C1 segment of cervical spinal cord (tissue), 14 donors: Measurements from ENCODE around the gene GRB10.

Source experiments
- DNase-seq, 14 donors: peaks; one replicate each; lab custom pipeline; 2025; lab: John Stamatoyannopoulos, UW

The GRB10 gene

DNA sequence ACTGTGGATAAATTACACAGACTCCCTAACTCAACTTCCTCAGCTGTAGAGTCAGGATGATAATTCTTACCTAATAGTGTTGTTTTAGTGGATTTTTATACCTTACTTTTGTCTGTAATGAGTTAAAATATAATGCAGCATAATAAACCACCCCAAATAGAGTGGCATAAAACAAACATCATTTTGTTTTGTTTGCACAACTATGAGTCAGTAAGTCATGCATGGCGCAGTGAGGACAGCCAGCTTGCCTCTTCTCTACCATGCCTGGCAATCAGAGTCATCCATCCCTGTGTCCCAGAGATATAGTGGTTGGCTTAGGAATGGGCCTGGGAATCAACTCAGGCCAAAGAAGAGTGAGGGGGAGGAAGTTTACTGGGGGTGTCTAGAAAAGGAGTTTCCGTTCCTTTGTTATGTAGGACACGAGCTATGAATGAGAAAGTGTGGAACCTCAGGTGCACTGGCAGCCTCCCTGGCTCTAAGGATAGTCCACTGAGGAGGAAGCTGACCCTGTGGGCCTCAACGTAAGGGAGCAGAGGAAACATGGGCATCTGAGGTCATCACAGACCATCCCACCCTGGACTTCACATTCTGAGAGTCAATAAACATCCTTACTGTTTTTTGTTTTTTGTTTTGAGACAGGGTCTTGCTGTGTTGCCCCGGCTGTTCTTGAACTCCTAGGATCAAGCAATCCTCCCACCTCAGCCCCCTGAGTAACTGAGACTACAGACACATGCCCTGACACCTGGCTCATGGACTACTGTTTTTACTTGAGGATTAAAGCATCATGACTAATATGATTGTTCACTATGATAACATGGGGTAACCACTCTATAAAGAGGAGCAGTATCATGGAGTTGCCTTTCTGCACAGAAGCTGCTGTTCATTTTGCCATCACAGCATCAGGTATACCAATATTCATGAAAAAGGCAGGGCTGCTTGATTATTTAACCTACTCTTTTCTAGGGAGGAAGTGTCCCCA, 21.0 kb upstream of the GRB10 start:
- DNase-seq = no peak

DNA sequence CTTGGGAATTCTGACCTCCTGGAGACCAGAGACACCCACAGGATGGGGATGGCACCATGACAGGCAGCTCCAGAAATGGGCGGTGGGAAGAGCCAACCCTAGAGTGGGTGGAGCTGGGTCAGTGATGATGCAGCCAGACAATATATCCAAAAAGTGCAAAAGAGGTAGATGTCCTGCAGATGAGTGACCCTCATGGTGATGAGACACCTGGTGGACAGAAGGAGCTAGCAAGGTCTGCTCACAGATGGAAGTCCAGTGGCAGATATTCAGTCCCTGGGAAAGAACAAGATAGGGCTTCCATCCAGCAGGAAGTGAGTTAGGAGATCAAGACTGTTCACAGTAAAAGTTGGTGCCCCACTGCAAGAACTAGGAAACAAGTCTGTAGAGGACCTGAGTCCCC, 19.2 kb upstream of the GRB10 start:
- no peak for DNase-seq

DNA sequence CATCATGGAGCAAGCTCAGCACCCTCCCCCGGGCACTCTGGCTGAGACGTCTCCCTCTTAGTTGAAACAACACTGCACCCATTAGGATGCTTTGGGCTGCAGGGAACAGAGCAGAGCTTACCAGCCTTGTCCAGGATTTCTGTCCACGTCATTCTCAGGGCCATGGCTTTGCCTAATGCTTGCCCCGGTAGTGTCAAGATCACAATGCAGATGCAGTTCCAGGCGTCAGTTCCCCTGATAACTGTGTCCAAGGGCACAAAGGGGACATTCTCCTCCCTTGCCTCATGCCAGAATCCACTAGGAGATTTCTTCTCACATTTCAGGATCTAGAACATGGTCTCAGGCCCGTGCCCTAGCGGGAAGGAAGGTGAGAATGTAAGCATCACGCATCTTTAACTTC, 17.2 kb upstream of the GRB10 start:
- no peak for DNase-seq

DNA sequence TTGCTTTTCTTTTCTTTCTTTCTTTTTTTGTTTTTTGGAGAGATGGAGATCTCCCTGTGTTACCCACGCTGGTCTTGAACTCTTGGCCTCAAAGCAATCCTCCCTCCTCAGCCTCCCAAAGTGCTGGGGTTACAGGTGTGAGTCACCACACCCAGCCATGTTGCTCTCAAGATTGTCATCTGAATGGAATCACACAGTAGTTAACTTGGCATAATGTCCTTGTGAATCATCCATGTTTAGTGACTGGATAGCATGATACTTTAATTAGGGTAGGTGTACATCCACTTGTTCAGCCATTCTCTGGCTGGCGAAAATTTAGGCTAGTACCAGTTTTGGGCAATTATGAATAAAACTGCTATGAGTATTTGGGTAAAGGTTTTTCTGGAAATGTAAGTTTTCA, 15.4 kb upstream of the GRB10 start:
- no peak for DNase-seq

DNA sequence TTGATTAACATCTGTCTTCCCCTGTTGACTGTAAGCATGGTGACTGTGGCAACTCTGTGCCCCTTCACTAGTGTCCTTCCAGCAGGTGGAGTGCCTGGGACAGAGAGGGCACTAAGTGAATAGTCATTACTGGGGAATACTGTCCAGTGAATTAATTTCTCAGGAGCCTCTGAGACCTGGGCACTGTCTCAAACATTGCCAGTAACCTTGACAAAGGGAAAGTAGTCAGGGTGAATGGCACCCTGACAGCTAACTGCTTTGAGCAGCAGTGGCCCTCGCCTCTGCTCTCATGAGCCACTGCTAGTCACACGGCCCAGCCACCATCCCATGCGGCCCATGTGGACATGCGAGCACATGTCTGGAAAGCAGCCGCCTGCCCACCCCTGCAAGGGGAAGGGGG, 13.1 kb upstream of the GRB10 start:
- DNase-seq = no peak

DNA sequence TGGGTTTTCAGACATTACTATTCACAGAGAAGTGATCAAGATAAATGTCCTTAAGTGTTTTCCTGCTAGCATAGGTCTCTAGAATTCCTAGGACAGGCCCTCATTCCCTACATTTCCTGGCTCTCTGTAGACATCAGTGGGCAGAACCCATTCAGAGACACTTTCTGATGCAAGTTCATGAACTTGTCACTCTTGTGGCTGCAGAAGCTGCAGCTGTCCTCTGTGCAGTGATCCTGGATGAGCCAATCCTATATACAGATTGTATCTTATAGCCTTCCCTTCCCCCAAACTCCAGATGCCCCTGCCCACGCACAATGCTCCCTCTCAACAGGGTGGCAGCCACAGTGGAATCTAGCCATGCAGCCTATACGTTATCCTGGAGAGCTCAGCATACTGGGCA, 12.6 kb upstream of the GRB10 start:
- no peak for DNase-seq

DNA sequence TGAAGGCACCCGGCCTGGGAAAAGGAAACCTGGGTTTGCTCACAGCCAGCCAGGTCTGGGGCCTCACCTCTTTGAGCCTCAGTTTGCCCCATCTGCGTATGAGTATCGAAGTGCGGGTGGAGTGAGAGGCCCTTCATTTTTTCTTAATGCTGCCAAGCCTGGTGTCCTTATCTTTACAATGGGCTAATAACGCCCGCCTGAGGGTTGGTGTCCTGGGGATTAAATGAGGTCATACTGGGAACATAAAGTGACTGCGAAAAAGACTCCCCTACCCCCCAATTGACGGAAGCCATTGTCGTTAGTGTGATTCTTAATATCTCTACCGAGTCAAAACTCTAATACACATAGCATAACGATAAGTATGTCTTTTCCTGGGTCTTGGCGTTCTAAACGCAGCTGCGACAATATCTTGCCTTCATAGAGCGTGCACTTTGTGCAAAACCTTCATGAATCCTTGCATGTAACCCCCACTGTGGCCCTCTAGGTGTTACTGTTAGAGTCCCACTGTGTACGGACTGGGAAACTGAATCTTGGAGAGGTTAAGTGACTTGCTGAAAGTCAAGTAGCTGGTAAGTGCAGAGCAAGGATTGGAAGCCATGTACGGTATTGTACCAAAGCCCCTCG, 11.4 kb upstream of the GRB10 start:
- no peak for DNase-seq

DNA sequence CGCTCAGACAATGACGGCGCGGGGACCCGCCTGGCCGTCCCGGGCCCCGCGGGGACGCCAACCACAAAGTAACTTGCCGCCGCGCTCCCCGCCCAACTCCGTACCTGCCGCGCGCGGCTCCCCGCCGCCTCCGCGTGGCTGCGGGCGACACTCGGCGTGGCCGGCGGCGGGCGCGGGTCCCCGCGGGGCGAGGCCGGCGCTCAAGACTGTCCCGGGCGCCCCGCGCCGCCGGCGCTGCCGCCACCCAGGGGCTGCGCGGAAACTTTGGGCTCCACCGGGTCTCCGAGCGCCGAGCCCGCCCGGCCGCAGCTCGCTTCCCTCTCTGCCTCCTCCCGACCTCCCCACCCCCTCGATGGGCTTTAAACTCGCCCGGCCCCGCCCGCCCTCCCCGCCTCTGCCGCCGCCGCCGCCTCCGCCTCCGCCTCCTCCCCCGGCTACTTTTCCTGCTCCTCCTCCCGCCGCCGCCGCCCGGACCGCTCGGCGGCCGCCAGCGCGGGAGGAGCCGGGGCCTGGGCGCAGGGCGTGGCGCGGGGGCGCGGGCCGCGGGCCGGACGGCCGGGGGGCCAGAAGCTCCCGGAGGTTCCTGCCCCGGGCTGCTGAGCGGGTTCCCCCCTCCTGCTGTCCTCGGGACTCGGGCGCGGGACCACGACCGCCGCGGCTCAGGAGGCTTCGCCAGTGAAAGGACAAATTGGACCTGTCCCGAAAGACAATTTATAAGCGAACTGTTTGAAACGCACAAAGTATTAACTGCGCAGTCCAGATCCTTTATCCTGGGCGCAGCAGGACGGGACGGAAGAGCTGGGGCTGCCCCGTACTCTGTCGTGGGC, 10.6 kb upstream of the GRB10 start:
- peak in 5 of 14 donors; percentile 20 to 54 (median 38) for DNase-seq

DNA sequence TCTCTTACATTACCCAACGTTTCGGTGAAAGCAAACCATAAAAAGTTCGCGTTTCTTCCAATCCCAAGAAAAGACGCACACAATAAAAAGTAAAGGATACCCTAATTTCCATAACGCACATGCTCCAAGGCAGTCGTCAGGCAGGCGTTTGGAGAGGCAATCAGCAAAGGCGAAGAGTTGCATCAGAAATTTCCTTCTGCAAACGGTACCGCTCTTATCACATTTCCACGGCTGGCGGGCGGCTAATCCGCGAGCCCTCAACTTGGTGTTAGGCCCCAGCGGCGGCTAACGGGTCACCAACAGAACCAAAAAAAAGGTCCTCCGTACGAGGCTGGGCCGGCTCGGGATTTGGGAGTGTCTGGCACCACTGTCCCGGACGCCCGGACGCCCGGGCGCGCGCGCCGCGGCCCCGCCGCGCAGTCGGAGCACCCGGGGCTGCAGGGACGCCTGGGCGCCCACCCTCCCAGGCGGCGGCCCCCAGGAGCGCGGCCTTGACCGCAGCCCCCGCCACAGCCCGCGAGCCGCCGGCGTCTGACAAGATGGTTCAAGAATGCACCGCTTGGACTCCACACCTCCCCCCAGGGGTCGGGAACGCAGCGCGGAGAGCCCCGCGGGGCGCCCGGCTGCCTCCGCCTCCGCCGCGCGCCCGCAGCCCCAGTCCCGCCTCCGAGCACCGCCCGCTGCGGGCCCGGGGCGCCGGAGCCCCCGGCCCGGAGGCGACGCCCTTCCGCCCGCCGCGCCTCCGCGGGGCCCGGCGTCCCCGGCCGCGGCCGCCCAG, 9.8 kb upstream of the GRB10 start:
- no peak for DNase-seq

DNA sequence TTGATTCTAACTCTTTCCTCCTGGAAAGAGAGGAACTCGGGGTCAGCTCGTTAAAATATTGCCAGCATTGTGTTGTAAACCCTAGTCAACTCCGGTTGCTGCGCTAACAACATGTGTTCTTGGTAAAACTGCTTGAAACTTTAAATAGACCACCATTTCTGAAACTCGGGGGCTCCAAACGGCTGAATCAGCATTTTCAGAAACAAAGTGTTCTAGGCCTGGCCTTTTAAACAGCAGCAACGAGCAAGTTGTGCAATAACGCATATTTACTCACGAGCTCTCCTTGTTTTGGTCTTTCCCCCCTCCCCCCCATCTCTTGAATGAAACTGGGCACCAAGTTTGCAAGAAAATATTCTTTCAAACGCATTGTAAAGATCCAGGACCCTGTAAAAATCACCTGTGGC, 9.2 kb upstream of the GRB10 start:
- no peak for DNase-seq

DNA sequence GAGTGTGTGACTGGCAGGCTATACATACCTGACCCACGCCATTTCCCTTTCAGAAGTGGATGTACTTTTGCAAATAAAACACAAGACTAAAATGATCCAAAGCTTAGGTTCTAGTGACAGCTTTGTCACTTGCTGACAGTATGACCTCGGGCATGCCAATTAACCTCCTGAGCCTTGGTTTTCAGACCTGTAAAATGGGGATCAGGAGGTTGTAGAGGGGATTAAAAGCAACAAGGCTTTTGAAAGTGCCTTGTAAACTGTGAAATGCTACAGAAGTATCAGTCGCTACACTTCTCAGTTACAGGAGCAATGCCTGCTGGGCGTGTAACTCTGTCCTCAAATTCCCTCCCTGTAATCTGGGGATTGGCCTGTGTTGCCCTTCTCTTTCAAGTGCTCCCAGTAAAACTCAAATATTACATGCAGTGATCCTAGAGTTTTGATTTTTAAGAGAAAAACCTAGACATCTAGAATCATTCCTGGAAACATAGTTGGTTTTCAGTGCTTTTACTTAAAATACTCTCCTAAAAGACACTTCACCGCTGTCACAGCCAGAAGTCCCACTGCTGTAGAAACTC, 8.8 kb upstream of the GRB10 start:
- no peak for DNase-seq

DNA sequence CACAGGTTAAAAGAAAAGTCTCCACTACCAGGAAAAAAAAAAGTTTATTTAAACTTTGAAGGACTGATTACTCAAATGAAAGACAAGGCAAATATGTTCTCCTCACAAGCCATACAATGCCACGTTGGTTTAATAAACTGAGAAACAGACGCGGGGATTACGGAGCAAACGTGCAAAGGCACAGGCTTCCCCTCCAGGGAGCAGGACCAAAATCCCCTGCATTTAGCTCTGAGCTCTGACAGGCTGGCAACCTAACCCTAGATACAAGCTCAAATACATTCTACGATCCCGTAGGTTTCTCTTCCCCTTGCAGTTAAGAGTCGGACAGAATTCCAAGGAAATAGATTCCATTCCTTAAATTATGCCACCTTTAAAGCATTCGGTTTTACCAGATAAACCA, 7.7 kb upstream of the GRB10 start:
- no peak for DNase-seq

DNA sequence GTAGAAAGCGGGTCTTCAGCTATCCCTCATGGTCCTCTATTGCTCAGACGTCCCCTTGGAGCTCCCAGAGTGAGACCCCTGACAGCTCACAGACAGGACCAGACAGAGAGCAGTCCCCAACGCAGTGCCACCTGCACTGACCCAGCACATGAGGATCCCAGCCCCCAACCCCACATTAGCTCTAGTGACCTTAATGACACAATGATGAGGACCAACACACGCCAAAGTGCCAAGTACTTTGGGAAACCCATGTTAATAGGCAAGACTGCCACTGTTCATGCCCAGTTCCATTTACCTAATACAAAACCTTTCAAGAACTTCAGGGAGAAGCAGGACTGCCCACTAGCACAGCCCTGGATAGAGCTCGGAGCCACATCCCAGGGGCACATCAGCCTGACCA, 5.7 kb upstream of the GRB10 start:
- DNase-seq = no peak

DNA sequence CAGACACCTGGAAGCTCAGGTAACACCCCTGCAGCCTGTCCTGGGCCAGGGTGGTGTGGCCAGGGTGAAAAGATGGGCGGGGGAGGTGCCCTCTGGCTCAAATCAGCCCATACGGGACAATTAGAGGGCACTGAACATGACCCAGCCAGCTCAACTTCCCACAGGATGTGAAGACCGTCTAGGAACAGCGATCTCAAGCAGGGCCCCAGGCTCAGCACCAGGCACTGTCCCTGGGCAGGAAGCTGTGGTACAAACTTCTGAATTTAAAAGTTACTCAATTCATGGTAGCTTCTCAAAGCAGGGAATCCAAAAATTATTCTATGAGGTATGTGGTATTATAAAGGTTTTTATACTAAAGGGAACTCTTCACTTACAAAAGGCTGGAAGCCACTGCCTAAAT, 5.1 kb upstream of the GRB10 start:
- DNase-seq = no peak

DNA sequence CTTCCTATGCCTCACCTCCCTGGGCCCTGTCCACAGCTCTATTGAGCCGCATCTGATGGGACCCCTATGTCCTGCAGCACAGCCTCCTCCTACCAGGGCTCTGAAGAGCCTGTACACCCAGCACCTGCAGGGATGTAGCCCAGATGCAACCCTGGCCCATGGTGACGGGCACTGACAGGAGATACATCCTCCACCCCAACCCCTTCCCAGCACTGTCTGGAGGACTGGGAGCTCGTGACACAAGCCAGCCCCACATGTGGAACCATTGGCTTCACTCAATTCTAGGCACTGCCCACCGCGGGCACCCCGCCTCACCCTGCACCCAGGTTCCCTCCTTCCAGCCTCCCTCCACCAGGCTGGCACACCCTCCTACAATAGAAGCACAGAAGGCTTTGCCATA, 2.6 kb upstream of the GRB10 start:
- DNase-seq = no peak

DNA sequence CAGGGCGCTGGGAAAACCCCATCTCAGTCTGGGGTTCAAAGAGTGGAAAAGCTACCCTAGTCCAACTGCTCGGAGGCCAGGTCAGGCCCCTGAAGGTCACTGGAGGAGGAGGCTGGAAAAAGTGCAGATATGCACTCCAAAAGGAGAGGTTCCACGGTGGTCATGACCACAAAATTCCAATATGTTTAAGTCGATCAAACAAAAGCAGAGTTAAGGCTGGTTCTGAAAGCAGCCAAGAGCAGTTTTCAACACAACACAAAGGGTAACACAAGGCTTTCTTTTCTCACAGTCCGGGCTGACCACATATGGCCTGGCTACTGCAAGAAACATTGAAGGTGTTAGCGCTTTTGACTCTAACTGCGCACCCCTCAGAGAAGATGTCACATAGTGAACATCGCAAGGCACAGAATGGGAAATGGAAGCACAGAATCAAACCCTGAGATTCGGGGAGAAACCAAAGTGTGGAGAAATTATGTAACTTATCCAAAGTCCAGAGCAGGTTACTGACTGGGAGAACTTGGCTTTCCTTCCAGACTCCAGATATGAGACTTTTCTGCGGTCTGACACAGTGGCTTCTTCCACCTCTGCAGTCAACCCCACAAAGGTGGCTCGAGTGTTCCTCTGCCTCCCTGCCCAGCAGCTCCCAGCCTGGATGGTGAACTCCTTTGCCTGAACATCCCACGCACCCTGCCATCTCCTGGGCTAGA, 1.3 kb upstream of the GRB10 start:
- DNase-seq = no peak

DNA sequence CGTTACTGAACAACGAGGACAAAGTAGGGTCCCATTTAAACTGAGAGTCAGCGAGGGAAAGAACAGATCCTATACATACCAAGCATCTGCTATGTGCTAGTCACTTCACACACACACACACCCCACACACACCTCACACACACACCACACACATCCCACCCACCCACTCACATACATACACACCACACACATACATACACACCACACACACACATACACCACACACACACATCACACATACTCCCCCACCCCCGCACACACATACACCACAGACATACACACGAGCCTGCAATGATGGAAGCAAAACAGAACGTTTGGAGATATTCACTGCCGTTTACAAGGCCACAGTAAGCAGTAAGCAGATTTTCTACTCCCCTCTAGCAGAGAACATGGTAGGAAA, 607 bp upstream of the GRB10 start:
- DNase-seq = no peak

DNA sequence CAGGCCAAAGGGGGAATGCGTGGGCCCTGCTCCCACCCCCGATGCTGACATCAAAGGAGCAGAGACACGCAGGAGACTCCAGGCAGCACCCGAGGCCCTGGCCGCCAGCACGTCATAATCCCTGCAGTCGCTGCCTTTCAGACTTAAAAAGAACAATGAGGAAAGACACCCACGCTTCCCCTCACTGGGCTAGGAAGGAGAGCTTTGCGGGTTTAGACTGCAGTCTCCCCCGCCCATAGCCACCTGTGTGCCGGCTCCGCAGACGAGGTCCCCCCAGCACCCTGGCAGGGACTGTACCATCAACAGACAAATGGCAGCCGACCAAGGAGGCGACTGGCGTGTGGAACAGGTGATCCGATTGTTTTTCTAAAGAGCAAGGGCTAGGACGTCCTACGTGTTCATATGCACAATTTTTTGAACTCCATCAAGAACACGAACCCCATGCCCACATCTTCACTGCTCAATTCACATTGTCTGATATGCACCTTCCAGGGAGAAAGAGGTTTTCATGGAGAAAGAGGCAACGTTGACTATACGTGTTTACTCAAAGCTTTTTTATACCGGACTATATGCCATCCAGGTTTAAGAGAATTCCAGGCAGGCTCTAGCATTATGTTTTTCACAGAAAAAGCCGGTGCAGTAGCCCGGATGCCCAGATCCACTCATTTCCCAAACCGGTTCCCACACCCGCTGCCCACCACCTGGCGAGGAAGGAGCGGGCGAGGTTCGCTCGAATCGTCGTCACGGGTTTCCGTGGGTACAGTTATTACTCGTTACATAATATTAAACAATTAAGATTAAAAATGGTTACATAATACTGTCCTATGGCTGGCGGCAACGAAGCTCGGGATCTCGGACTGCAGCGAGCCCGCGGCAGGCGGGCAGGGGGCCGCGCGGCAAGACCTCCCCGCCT, 1.1 kb downstream of the GRB10 start:
- DNase-seq = peak in 2 of 14 donors; percentile 6 to 66

DNA sequence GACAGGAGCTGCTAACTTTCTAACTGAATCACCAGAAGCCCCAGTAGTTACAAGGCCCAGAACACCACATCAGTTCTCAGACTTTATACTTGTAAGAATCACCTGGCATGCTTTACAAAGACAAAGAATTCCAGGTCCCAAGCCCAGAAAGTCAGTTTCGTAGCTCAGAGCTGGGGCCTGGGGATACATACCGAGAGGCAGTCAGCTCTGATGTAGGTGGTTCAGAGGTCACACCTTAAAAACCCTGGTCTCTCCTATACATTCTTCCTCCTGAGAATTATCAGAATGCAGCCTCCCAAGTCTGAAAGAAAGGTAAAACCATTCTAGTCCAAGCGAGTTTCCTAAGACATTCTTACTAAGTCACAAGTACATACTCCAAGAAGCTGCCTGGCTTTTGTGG, 2.3 kb downstream of the GRB10 start:
- DNase-seq = no peak
